Endothelial cell of umbilical vein (primary cell): Measurements from ENCODE around the gene MCTP2. TPM values are rescaled to one million over a fixed set of nuclear protein-coding genes. Genes with fewer than 3 reads are reported as not detected.

Experiments
- BruUV-seq: library from RNA; stranded (reverse); fragments of 400-500 nt; replicated peaks from 2 replicates; lab custom pipeline; 2021; lab: Mats Ljungman, UMichigan
- CTCF ChIA-PET: fragments of 300-600, 350-600 bp; sonication (Branson Sonifier 250); formaldehyde crosslinking; loops from one replicate; lab custom pipeline; 2021; ENCODE audit warnings: antibody characterized with exemption, inconsistent platforms; lab: Charles Lee
- POLR2A ChIA-PET: fragments of 300-600, 350-600 bp; sonication (Branson Sonifier 250); formaldehyde crosslinking; loops from one replicate; lab custom pipeline; 2021; ENCODE audit warnings: antibody characterized with exemption, inconsistent platforms; lab: Charles Lee
- DNase-seq: peaks from one replicate; pipeline ENCODE4 v3.0.0-alpha.2; 2011; ENCODE audit warnings: low read depth, low spot score
- FAIRE-seq: peaks from 2 replicates; lab custom pipeline; 2011; peaks lifted over from hg19 to GRCh38; lab: Jason Lieb, UNC
- H2AFZ ChIP-seq: 2 replicates; pipeline ENCODE4 v1.6.0; 2012; ENCODE audit warnings: low read depth, low read length, control low read depth, inconsistent platforms
- H3K27ac ChIP-seq: 2 replicates; pipeline ENCODE4 v1.5.1; 2011; ENCODE audit warnings: low read depth, mild to moderate bottlenecking, control low read depth, low read length, moderate library complexity; ENCODE audit not compliant: insufficient read depth
- H3K27me3 ChIP-seq, 2 experiments: 2 replicates each; pipeline versions ENCODE4 v1.6.0 to v1.6.1; 2011; ENCODE audit warnings: low read length in 2 of 2, mixed read lengths in 1 of 2; ENCODE audit not compliant: control insufficient read depth in 2 of 2, insufficient read depth in 2 of 2
- H3K36me3 ChIP-seq, 2 experiments: 2 replicates in 1 of 2; 3 replicates in 1 of 2; pipeline ENCODE4 v1.5.1; 2011; ENCODE audit warnings: low read length in 2 of 2, mild to moderate bottlenecking in 1 of 2, moderate library complexity in 1 of 2; ENCODE audit not compliant: control insufficient read depth in 2 of 2, insufficient read depth in 2 of 2; ENCODE audit errors: extremely low read depth in 1 of 2
- H3K4me1 ChIP-seq: 3 replicates; pipeline ENCODE4 v1.5.1; 2011; ENCODE audit warnings: mild to moderate bottlenecking, low read length; ENCODE audit not compliant: control insufficient read depth, insufficient read depth; ENCODE audit errors: extremely low read depth
- H3K4me2 ChIP-seq: 2 replicates; pipeline ENCODE4 v1.6.1; 2011; ENCODE audit warnings: low read length, control low read depth, mixed read lengths; ENCODE audit not compliant: insufficient read depth
- H3K4me3 ChIP-seq, 3 experiments: fragments of 200-600 bp in 1 of 3; sonication (generic), shearing (Covaris generic) in 1 of 3; replicated peaks in 1 of 3; 2 replicates each; pipeline ENCODE4 v1.5.1; 2011 to 2016; ENCODE audit warnings: control low read depth in 3 of 3, low read length in 3 of 3, mild to moderate bottlenecking in 2 of 3, inconsistent platforms in 1 of 3, low read depth in 1 of 3, moderate library complexity in 1 of 3; ENCODE audit not compliant: insufficient read depth in 1 of 3
- H3K79me2 ChIP-seq: 2 replicates; pipeline ENCODE4 v1.6.0; 2012; ENCODE audit warnings: low read length, inconsistent platforms; ENCODE audit not compliant: control insufficient read depth, insufficient read depth
- H3K9ac ChIP-seq: replicated peaks from 2 replicates; pipeline ENCODE3; 2011; ENCODE audit warnings: low read length, control low read depth; ENCODE audit not compliant: insufficient read depth; ENCODE audit errors: extremely low read depth
- H3K9me1 ChIP-seq: replicated peaks from 3 replicates; pipeline ENCODE4 v1.6.0; 2011; ENCODE audit warnings: mild to moderate bottlenecking, low read length; ENCODE audit not compliant: control insufficient read depth, insufficient read depth; ENCODE audit errors: extremely low read depth
- H3K9me3 ChIP-seq: replicated peaks from 2 replicates; pipeline ENCODE4 v1.5.1; 2012; ENCODE audit warnings: low read length, inconsistent platforms; ENCODE audit not compliant: control insufficient read depth, insufficient read depth
- H4K20me1 ChIP-seq: replicated peaks from 2 replicates; pipeline ENCODE3; 2011; ENCODE audit warnings: mild to moderate bottlenecking, low read length; ENCODE audit not compliant: control insufficient read depth, insufficient read depth; ENCODE audit errors: extremely low read depth
- EZH2 ChIP-seq: IDR thresholded peaks from 2 replicates; pipeline ENCODE4 v1.6.1; 2012; ENCODE audit warnings: borderline replicate concordance, low read depth, mild to moderate bottlenecking, moderate library complexity, low read length, inconsistent platforms; ENCODE audit not compliant: severe bottlenecking
- FOS ChIP-seq: IDR thresholded peaks from 2 replicates; pipeline ENCODE4 v1.6.1; 2011; ENCODE audit warnings: mild to moderate bottlenecking, low read length, moderate library complexity, borderline replicate concordance; ENCODE audit not compliant: insufficient read depth
- GATA2 ChIP-seq: IDR thresholded peaks from 2 replicates; pipeline ENCODE4 v1.7.0; 2011; ENCODE audit warnings: low read depth, mild to moderate bottlenecking, moderate library complexity, mixed read lengths, low read length; ENCODE audit not compliant: insufficient read length, insufficient read depth
- JUN ChIP-seq: IDR thresholded peaks from 2 replicates; pipeline ENCODE4 v1.6.1; 2011; ENCODE audit warnings: borderline replicate concordance, low read depth; ENCODE audit not compliant: insufficient read length, insufficient read depth
- MAX ChIP-seq: IDR thresholded peaks from 2 replicates; pipeline ENCODE4 v1.6.1; 2011; ENCODE audit not compliant: insufficient read depth, insufficient read length
- MYC ChIP-seq: IDR thresholded peaks from one replicate; pipeline ENCODE4 v1.6.1; 2011; ENCODE audit warnings: mild to moderate bottlenecking, low read depth, low read length
- POLR2A ChIP-seq: IDR thresholded peaks from 2 replicates; pipeline ENCODE4 v1.6.1; 2012; ENCODE audit warnings: low read depth, mild to moderate bottlenecking, control low read depth, low read length
- POLR2AphosphoS5 ChIP-seq: IDR thresholded peaks from 2 replicates; pipeline ENCODE4 v1.6.1; 2012; ENCODE audit warnings: low read depth, mild to moderate bottlenecking, control low read depth, low read length, moderate library complexity; ENCODE audit not compliant: insufficient read depth
- dilution Hi-C: fragments of 300-500 bp; cut with MboI; formaldehyde crosslinking; loops from one replicate; pipeline ENCODE4 v1.15.0; 2019; ENCODE audit warnings: low sequenced_read_pairs; ENCODE audit not compliant: extremely low pct_ligation_motif_present
- intact Hi-C: fragments of 100-400 bp; cut with micrococcal nuclease; formaldehyde crosslinking; loops from one replicate; pipeline ENCODE4 v1.10.0; 2022
- polyA plus RNA-seq, 4 experiments: library from polyadenylated mRNA; depleted of rRNA in 3 of 4; stranded (reverse) in 3 of 4; unstranded in 1 of 4; fragments of >200 nt; gene quantifications; 2 replicates each; pipeline versions ENCODE4 v1.2.1 to v1.2.3, GENCODE V29; 2011 to 2012; ENCODE audit warnings: missing spikeins in 1 of 4
- total RNA-seq: library from RNA; stranded (reverse); gene quantifications from 2 replicates; pipeline ENCODE4 v1.2.3, GENCODE V29; 2021
- TF ChIP-seq, protein P1 (sequence below), 2 donors: IDR thresholded peaks; 1 replicate in 1 of 2; 2 replicates in 1 of 2; pipeline ENCODE4 v1.5.1; 2011; ENCODE audit warnings: low read length in 2 of 2, mild to moderate bottlenecking in 2 of 2, moderate library complexity in 2 of 2, control low read depth in 1 of 2, inconsistent platforms in 1 of 2, low read depth in 1 of 2; ENCODE audit not compliant: insufficient read depth in 1 of 2; ENCODE audit errors: extremely low read depth in 1 of 2

The MCTP2 gene
- total and polyA plus RNA-seq, 2 donors (not counting 3 experiments of a cell fraction or from before 2014, with no cell fraction given): 0.01 to 0.75 TPM

DNA sequence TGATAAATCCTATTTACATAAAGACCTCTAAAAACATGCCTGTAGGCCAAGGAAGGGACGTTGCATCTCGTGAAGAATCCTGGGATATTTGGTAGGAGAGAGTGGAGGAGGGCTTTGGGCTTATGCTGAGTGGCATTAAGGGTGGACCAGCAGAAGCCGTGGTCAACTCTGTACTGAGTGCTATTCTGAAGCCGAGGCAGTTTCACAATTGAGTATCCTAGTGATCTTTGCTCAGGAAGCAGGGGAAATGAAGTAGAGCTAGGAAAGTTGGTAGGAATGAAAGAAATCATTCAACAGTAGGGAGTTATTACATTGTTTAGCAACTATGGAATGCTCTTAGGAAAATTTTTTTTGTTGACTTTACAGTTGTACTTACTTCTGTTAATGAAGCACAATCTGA is 24.2 kb downstream of the MCTP2 start:
- no peaks in the 10 kb centered on the region for H3K27me3 ChIP-seq
- no peaks in the 10 kb centered on the region for H3K4me1 ChIP-seq
- no peak for FAIRE-seq
- H3K9ac ChIP-seq: no peak overlapping the region
- ChIA-PET POLR2A (no interaction called here), CTCF (no interaction called here)
- no peaks in the 10 kb centered on the region for H3K79me2 ChIP-seq
- no peaks in the 10 kb centered on the region for H3K9me1 ChIP-seq
- BruUV-seq: no TSS peak
- dilution Hi-C loops: no loop called here
- H3K36me3 ChIP-seq: no peaks in the 10 kb centered on the region
- no peak overlapping the region for H2AFZ ChIP-seq
- H4K20me1 ChIP-seq: no peaks in the 10 kb centered on the region
- H3K9me3 ChIP-seq: no peaks in the 10 kb centered on the region
- intact Hi-C loops: no loop called here
- H3K4me3 ChIP-seq: no peak overlapping the region
- DNase-seq: no peak
- no peak overlapping the region for H3K4me2 ChIP-seq
- H3K27ac ChIP-seq: no peak overlapping the region
- TF ChIP-seq MAX: no peak
- TF ChIP-seq GATA2: no peak
- TF ChIP-seq JUN: no peak
- TF ChIP-seq POLR2AphosphoS5: no peak
- no peak for TF ChIP-seq MYC
- no peak for TF ChIP-seq FOS
- no peak for TF ChIP-seq EZH2
- no peak for TF ChIP-seq POLR2A
- TF ChIP-seq, protein P1, sequence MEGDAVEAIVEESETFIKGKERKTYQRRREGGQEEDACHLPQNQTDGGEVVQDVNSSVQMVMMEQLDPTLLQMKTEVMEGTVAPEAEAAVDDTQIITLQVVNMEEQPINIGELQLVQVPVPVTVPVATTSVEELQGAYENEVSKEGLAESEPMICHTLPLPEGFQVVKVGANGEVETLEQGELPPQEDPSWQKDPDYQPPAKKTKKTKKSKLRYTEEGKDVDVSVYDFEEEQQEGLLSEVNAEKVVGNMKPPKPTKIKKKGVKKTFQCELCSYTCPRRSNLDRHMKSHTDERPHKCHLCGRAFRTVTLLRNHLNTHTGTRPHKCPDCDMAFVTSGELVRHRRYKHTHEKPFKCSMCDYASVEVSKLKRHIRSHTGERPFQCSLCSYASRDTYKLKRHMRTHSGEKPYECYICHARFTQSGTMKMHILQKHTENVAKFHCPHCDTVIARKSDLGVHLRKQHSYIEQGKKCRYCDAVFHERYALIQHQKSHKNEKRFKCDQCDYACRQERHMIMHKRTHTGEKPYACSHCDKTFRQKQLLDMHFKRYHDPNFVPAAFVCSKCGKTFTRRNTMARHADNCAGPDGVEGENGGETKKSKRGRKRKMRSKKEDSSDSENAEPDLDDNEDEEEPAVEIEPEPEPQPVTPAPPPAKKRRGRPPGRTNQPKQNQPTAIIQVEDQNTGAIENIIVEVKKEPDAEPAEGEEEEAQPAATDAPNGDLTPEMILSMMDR (IDR thresholded peaks at IDR 0.05; ENCODE audit: extremely low read depth in 1 of 2, insufficient read depth in 1 of 2, low read depth in 1 of 2, low read length in 2 of 2): no peak
